ENCODE results near the gene CLPTM1.
A peak's percentile ranks its signal among the peaks of the same experiment; 100 is the strongest.

Gene CLPTM1

GRCh38 chr19:45037393-45038169, 82.4 kb downstream of the CLPTM1 start:
- H3K4me1 ChIP-seq (ENCODE audit: control insufficient read depth, insufficient read depth, low read length, unreplicated experiment), result peaks cover 12% of the 10 kb centered on the region
- no peak overlapping the region for H3K4me3 ChIP-seq (ENCODE audit: low read depth, low read length)
- no peak overlapping the region for H3K27ac ChIP-seq (ENCODE audit: low read depth, low read length)
- H2AFZ ChIP-seq (ENCODE audit: low read length, unreplicated experiment), result no peak overlapping the region
- no peaks in the 10 kb centered on the region for H3K27me3 ChIP-seq (ENCODE audit: insufficient read depth, low read length)
- H3K79me2 ChIP-seq (ENCODE audit: control insufficient read depth, insufficient read depth, low read length, unreplicated experiment), result peaks cover 30% of the 10 kb centered on the region
- peaks cover 18% of the 10 kb centered on the region; the same call in 1 of the 2 replicates for H3K36me3 ChIP-seq (ENCODE audit: insufficient read depth, low read length)

- Histone ChIP-seq H3K4me1 (ENCODE audit: control insufficient read depth, insufficient read depth, low read length, unreplicated experiment) (peaks cover 12% of the 10 kb centered on the region), H3K27me3 (ENCODE audit: insufficient read depth, low read length) (no peaks in the 10 kb centered on the region), H3K4me3 (ENCODE audit: low read depth, low read length) (peak within 1 kb of the TSS; percentile 84), H3K79me2 (ENCODE audit: control insufficient read depth, insufficient read depth, low read length, unreplicated experiment) (peaks cover 36% of the 10 kb centered on the region), H3K27ac (ENCODE audit: low read depth, low read length) (peak within 1 kb of the TSS; percentile 92), H3K36me3 (ENCODE audit: insufficient read depth, low read length) (peaks cover 14% of the 10 kb centered on the region; the same call in 1 of the 2 replicates), H2AFZ (ENCODE audit: low read length, unreplicated experiment) (no peak within 1 kb of the TSS)
Observed at GRCh38 chr19:45038931-45039893, 84.0 kb downstream of the CLPTM1 start, which contains the start of gene CLASRP. TSS of gene CLASRP (plus strand) at chr19:45039045. CDS start at chr19:45040213, 1,168 bp downstream.

GRCh38 chr19:45040059-45040771, 85.0 kb downstream of the CLPTM1 start:
- peaks cover 12% of the 10 kb centered on the region for H3K4me1 ChIP-seq (ENCODE audit: control insufficient read depth, insufficient read depth, low read length, unreplicated experiment)
- H3K79me2 ChIP-seq (ENCODE audit: control insufficient read depth, insufficient read depth, low read length, unreplicated experiment), result peaks cover 45% of the 10 kb centered on the region
- no peaks in the 10 kb centered on the region for H3K27me3 ChIP-seq (ENCODE audit: insufficient read depth, low read length)
- H3K4me3 ChIP-seq (ENCODE audit: low read depth, low read length), result peak overlapping the region; percentile 84
- H3K27ac ChIP-seq (ENCODE audit: low read depth, low read length), result no peak overlapping the region
- H2AFZ ChIP-seq (ENCODE audit: low read length, unreplicated experiment), result no peak overlapping the region
- H3K36me3 ChIP-seq (ENCODE audit: insufficient read depth, low read length), result peaks cover 14% of the 10 kb centered on the region; the same call in 1 of the 2 replicates

GRCh38 chr19:45041125-45041524, 85.9 kb downstream of the CLPTM1 start:
- H3K4me1 ChIP-seq (ENCODE audit: control insufficient read depth, insufficient read depth, low read length, unreplicated experiment), result peaks cover 12% of the 10 kb centered on the region
- no peak overlapping the region for H2AFZ ChIP-seq (ENCODE audit: low read length, unreplicated experiment)
- no peak overlapping the region for H3K4me3 ChIP-seq (ENCODE audit: low read depth, low read length)
- H3K36me3 ChIP-seq (ENCODE audit: insufficient read depth, low read length), result 0 out of 2 replicates have a peak, but pooled peaks cover 10% of the 10 kb centered on the region
- H3K27me3 ChIP-seq (ENCODE audit: insufficient read depth, low read length), result no peaks in the 10 kb centered on the region
- peaks cover 53% of the 10 kb centered on the region for H3K79me2 ChIP-seq (ENCODE audit: control insufficient read depth, insufficient read depth, low read length, unreplicated experiment)
- H3K27ac ChIP-seq (ENCODE audit: low read depth, low read length), result no peak overlapping the region
